ENCODE data around the gene CSMD2.
"Not testable (repeated sequence)": the region's sequence is repeated elsewhere in the genome, so short reads cannot be mapped to it uniquely, and the experiment has no call there.

Gene CSMD2

GRCh38 chr1:34101151-34101550, 63.9 kb downstream of the CSMD2 start:
- DNase-seq: no peak

- DNase-seq: no peak
These were observed 64.7 kb downstream of the CSMD2 start for GRCh38 chr1:34100332-34100731.

- DNase-seq: not testable (repeated sequence)
These were observed 72.6 kb downstream of the CSMD2 start for GRCh38 chr1:34092399-34092798.

GRCh38 chr1:34089731-34090130, 75.3 kb downstream of the CSMD2 start:
- no peak for DNase-seq

GRCh38 chr1:34087986-34088385, 77.0 kb downstream of the CSMD2 start:
- no peak for DNase-seq

GRCh38 chr1:34086561-34086960, 78.5 kb downstream of the CSMD2 start:
- no peak for DNase-seq

GRCh38 chr1:34083974-34084373, 81.1 kb downstream of the CSMD2 start:
- no peak for DNase-seq

- DNase-seq: not testable (repeated sequence)
These were observed 82.9 kb downstream of the CSMD2 start for GRCh38 chr1:34082085-34082670.

- DNase-seq: no peak
These were observed 86.6 kb downstream of the CSMD2 start for GRCh38 chr1:34078383-34078782.

- DNase-seq: no peak
These were observed 89.5 kb downstream of the CSMD2 start for GRCh38 chr1:34075576-34075975.

GRCh38 chr1:34073028-34073695, 91.9 kb downstream of the CSMD2 start:
- DNase-seq: no peak

- no peak for DNase-seq
These were observed 94.7 kb downstream of the CSMD2 start for GRCh38 chr1:34070201-34070836.

GRCh38 chr1:34066981-34067603, 97.9 kb downstream of the CSMD2 start:
- no peak for DNase-seq

- no peak for DNase-seq
These were observed 98.9 kb downstream of the CSMD2 start for GRCh38 chr1:34066166-34066565.

- no peak for DNase-seq
These were observed 99.5 kb downstream of the CSMD2 start for GRCh38 chr1:34065498-34065897.

- no peak for DNase-seq
These were observed 104.1 kb downstream of the CSMD2 start for GRCh38 chr1:34060901-34061415.

- DNase-seq: no peak
These were observed 104.8 kb downstream of the CSMD2 start for GRCh38 chr1:34060187-34060730.

- DNase-seq: no peak
These were observed 107.5 kb downstream of the CSMD2 start for GRCh38 chr1:34057347-34058130.

GRCh38 chr1:34055818-34056217, 109.2 kb downstream of the CSMD2 start:
- no peak for DNase-seq

- no peak for DNase-seq
These were observed 110.1 kb downstream of the CSMD2 start for GRCh38 chr1:34054920-34055319.

GRCh38 chr1:34053660-34054059, 111.4 kb downstream of the CSMD2 start:
- DNase-seq: no peak

GRCh38 chr1:34052565-34052964, 112.5 kb downstream of the CSMD2 start:
- no peak for DNase-seq

Measured in DMS79 treated with DMSO at 0.1 percent for 48 hours (cell line).